NB4 (cell line): Measurements from ENCODE around the gene ATL1.
A peak's percentile ranks its signal among the peaks of the same experiment; 100 is the strongest.

Source experiments
- DNase-seq: peaks from one replicate; pipeline ENCODE4 v3.0.0; 2010; ENCODE audit warnings: low read depth
- H3K4me3 ChIP-seq: one replicate; pipeline ENCODE4 v1.5.1; 2011; ENCODE audit warnings: mild to moderate bottlenecking, low read depth, low read length, moderate library complexity
- CTCF ChIP-seq: IDR thresholded peaks from one replicate; pipeline ENCODE4 v1.5.1; 2012; ENCODE audit warnings: low read depth, low read length
- MAX ChIP-seq: IDR thresholded peaks from 2 replicates; pipeline ENCODE4 v1.6.1; 2011; ENCODE audit warnings: low read depth, low read length
- MYC ChIP-seq: IDR thresholded peaks from 2 replicates; pipeline ENCODE4 v1.6.1; 2011; ENCODE audit warnings: low read depth, low read length
- POLR2A ChIP-seq: IDR thresholded peaks from 2 replicates; pipeline ENCODE4 v1.6.1; 2011; ENCODE audit warnings: mild to moderate bottlenecking; ENCODE audit not compliant: insufficient read length; ENCODE audit errors: extremely low read depth

ATL1 gene

GRCh38 chr14:50562841-50563240 is 2.9 kb downstream of the ATL1 start:
- H3K4me3 ChIP-seq, result no peak overlapping the region
- TF ChIP-seq MYC (no peak), CTCF (no peak), MAX (no peak), POLR2A (no peak)
- DNase-seq, result no peak

GRCh38 chr14:50569714-50570274 is 9.8 kb downstream of the ATL1 start:
- no peak for TF ChIP-seq MYC
- no peak overlapping the region for H3K4me3 ChIP-seq
- DNase-seq, result no peak

GRCh38 chr14:50573862-50574261 is 13.9 kb downstream of the ATL1 start:
- no peak for DNase-seq
- no peak overlapping the region for H3K4me3 ChIP-seq
- TF ChIP-seq MYC, result no peak

- TF ChIP-seq POLR2A (no peak), CTCF (no peak), MYC (no peak), MAX (no peak)
- H3K4me3 ChIP-seq, result no peak overlapping the region
- no peak for DNase-seq
These were observed 15.8 kb downstream of the ATL1 start for GRCh38 chr14:50575769-50576168.

- TF ChIP-seq POLR2A (no peak), MYC (no peak), CTCF (no peak), MAX (no peak)
- DNase-seq, result no peak
- H3K4me3 ChIP-seq, result no peak overlapping the region
These were observed 18.0 kb downstream of the ATL1 start for GRCh38 chr14:50577982-50578381.

- no peak overlapping the region for H3K4me3 ChIP-seq
- no peak for TF ChIP-seq CTCF
- DNase-seq, result peak; percentile 30
These were observed 18.5 kb downstream of the ATL1 start for GRCh38 chr14:50578433-50578832.

GRCh38 chr14:50590464-50590863 is 30.5 kb downstream of the ATL1 start:
- no peak for DNase-seq
- no peak for TF ChIP-seq CTCF
- no peak for TF ChIP-seq MYC
- no peak overlapping the region for H3K4me3 ChIP-seq
